ENCODE measurements around the gene SPTBN1. TPM values are rescaled to one million over a fixed set of nuclear protein-coding genes. Genes with fewer than 3 reads are reported as not detected.

Gene SPTBN1
- total and polyA plus RNA-seq, 2 of the 4 experiments (the other 2 are of a cell fraction), result 49.1 to 241 TPM

DNA sequence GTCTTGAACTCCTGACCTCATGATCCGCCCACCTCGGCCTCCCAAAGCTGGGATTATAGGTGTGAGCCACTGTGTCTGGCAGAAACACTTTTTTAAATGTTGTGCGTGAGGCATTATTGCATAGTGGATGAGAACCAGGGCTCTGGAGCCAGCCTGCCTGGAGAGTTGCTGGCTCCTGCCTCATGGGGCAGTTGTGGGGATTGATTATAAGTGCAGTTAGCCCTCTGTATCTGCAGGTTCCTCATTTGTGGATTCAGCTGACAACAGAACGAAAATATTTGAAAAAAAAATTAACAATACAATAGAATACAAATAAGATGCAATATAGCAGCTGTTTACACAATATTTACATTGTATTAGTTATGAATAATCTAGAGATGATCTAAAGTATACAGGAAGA, 137.9 kb downstream of the SPTBN1 start:
- no TSS peak for BruUV-seq (replicated peaks)
- Histone ChIP-seq H3K14ac (replicated peaks; ENCODE audit: low read depth, low read length) (no peak overlapping the region), H3K79me1 (ENCODE audit: low read depth in 1 of 2, low read length in 2 of 2) (peaks cover 47 to 90% of the 10 kb centered on the region in 2 experiments), H3K4ac (ENCODE audit: low read depth, low read length) (no peak overlapping the region), H2BK120ac (ENCODE audit: low read depth, low read length) (no peak overlapping the region), H3K27me3 (ENCODE audit: control insufficient read depth, insufficient read depth, low read length) (no peaks in the 10 kb centered on the region), H3K9ac (ENCODE audit: low read depth, low read length) (no peak overlapping the region), H3K27ac (ENCODE audit: insufficient read depth, low read length) (no peak overlapping the region), H3K23ac (ENCODE audit: low read depth, low read length) (no peak overlapping the region), H3K9me3 (ENCODE audit: control insufficient read depth, insufficient read depth, low read length) (no peaks in the 10 kb centered on the region), H3K4me1 (ENCODE audit: control insufficient read depth, insufficient read depth, low read length) (peaks cover 9% of the 10 kb centered on the region), H3K36me3 (ENCODE audit: control insufficient read depth, insufficient read depth, low read length) (peaks cover 6% of the 10 kb centered on the region), H4K91ac (ENCODE audit: insufficient read depth, low read depth, low read length) (no peak overlapping the region), H2BK15ac (ENCODE audit: low read depth, low read length) (no peak overlapping the region), H2AK5ac (ENCODE audit: low read depth, low read length) (no peak overlapping the region), H2BK20ac (ENCODE audit: low read depth, low read length) (no peak overlapping the region), H2AFZ (replicated peaks; ENCODE audit: low read length, poor library complexity) (no peak overlapping the region), H2AK9ac (replicated peaks; ENCODE audit: low read depth, low read length, poor library complexity) (no peak overlapping the region), H4K20me1 (ENCODE audit: insufficient read depth, low read length) (peaks cover 46% of the 10 kb centered on the region), H2BK5ac (ENCODE audit: low read depth, low read length, poor library complexity, severe bottlenecking) (no peak overlapping the region), H4K5ac (ENCODE audit: low read depth, low read length) (no peak overlapping the region), H3K4me3 (ENCODE audit: insufficient read depth, low read depth, low read length) (no peak overlapping the region), H3K9me1 (ENCODE audit: insufficient read depth, low read length) (peaks cover 26% of the 10 kb centered on the region), H3K56ac (ENCODE audit: extremely low read depth, insufficient read depth, low read length) (no peak overlapping the region), H3K4me2 (ENCODE audit: low read depth, low read length) (no peak overlapping the region), H4K8ac (ENCODE audit: low read depth in 2 of 2, low read length in 2 of 2) (no peak overlapping the region), H3K18ac (ENCODE audit: low read depth, low read length) (no peak overlapping the region)
- in situ Hi-C loops (cut with MboI; ENCODE audit: low sequenced_read_pairs) (no loop called here), intact Hi-C loops (cut with micrococcal nuclease) (no loop called here), dilution Hi-C loops (cut with HindIII; ENCODE audit: low sequenced_read_pairs, unreplicated experiment) (no loop called here)
- no peak for ATAC-seq (ENCODE audit: low read depth)
- no peak for DNase-seq
- no CpG with 5 or more reads among the region's 4 CpGs for WGBS, 2 experiments (ENCODE audit: extremely low coverage in 2 of 2, insufficient read length in 1 of 2)
- TF ChIP-seq MXI1 (IDR thresholded peaks at IDR 0.05; ENCODE audit: borderline replicate concordance, low read depth, low read length) (no peak), SMC3 (IDR thresholded peaks at IDR 0.05; ENCODE audit: low read depth, low read length) (no peak), CEBPB (IDR thresholded peaks at IDR 0.05; ENCODE audit: low read depth, low read length) (no peak), RCOR1 (IDR thresholded peaks at IDR 0.05; ENCODE audit: insufficient replicate concordance, low read length) (no peak), MAFK (IDR thresholded peaks at IDR 0.05; ENCODE audit: low read depth, low read length) (no peak), FOS (IDR thresholded peaks at IDR 0.05; ENCODE audit: low read depth, low read length) (no peak), MAZ (IDR thresholded peaks at IDR 0.05; ENCODE audit: borderline replicate concordance, low read depth, low read length) (no peak), BHLHE40 (IDR thresholded peaks at IDR 0.05; ENCODE audit: low read depth, low read length) (no peak), NFE2L2 (IDR thresholded peaks at IDR 0.05; ENCODE audit: low read depth, low read length) (no peak)
- TF ChIP-seq, protein P1, sequence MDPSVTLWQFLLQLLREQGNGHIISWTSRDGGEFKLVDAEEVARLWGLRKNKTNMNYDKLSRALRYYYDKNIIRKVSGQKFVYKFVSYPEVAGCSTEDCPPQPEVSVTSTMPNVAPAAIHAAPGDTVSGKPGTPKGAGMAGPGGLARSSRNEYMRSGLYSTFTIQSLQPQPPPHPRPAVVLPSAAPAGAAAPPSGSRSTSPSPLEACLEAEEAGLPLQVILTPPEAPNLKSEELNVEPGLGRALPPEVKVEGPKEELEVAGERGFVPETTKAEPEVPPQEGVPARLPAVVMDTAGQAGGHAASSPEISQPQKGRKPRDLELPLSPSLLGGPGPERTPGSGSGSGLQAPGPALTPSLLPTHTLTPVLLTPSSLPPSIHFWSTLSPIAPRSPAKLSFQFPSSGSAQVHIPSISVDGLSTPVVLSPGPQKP (IDR thresholded peaks at IDR 0.05; ENCODE audit: borderline replicate concordance, low read depth, low read length), result no peak
- POLR2A ChIA-PET (ENCODE audit: unreplicated experiment), result no interaction called here
- CTCF ChIA-PET, result no interaction called here

All from IMR-90 (cell line).